ENCODE measurements around the gene SOX18. TPM values are rescaled to one million over a fixed set of nuclear protein-coding genes. Genes with fewer than 3 reads are reported as not detected.

The SOX18 gene
- total and polyA plus RNA-seq, 2 of the 13 experiments (the other 11 are each of a cell fraction or from before 2014, with no cell fraction given), result 1.6 to 1.9 TPM

DNA sequence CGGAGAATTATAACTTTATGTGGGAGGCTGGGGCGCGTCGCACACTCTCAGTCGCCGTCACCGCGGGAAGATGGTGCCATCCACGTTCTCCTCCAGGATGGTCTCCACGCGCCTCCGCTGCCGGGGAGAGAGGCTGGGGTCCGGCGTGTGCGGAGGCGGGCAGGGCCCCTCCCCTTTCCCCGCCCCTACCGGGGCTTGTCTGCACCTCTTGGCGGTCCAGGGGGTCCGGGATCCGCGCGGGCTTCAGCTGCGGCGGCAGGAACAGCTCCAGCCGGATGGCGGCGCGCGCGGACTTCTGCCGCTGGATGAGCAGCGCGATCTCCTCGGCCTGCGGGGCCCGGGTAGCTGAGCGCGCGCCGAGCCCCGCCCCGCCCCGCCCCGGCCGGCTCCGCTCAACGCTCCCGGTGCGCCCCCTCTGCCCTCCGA lies 34.0 kb upstream of the SOX18 start (continued):
- TF ChIP-seq, protein P1, sequence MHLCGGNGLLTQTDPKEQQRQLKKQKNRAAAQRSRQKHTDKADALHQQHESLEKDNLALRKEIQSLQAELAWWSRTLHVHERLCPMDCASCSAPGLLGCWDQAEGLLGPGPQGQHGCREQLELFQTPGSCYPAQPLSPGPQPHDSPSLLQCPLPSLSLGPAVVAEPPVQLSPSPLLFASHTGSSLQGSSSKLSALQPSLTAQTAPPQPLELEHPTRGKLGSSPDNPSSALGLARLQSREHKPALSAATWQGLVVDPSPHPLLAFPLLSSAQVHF (CRISPR knock-in tag; IDR thresholded peaks at IDR 0.05), result no peak
- TF ChIP-seq, protein P2, sequence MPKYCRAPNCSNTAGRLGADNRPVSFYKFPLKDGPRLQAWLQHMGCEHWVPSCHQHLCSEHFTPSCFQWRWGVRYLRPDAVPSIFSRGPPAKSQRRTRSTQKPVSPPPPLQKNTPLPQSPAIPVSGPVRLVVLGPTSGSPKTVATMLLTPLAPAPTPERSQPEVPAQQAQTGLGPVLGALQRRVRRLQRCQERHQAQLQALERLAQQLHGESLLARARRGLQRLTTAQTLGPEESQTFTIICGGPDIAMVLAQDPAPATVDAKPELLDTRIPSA (CRISPR knock-in tag; IDR thresholded peaks at IDR 0.05; ENCODE audit: borderline replicate concordance), result no peak
- 0 out of 2 replicates have a peak, but pooled peaks have one; percentile 7 for TF ChIP-seq ZNF138 (CRISPR knock-in tag; IDR thresholded peaks at IDR 0.05; ENCODE audit: low read depth)
- TF ChIP-seq PAF1 (CRISPR knock-in tag; IDR thresholded peaks at IDR 0.05), result no peak
- TF ChIP-seq, protein P3, sequence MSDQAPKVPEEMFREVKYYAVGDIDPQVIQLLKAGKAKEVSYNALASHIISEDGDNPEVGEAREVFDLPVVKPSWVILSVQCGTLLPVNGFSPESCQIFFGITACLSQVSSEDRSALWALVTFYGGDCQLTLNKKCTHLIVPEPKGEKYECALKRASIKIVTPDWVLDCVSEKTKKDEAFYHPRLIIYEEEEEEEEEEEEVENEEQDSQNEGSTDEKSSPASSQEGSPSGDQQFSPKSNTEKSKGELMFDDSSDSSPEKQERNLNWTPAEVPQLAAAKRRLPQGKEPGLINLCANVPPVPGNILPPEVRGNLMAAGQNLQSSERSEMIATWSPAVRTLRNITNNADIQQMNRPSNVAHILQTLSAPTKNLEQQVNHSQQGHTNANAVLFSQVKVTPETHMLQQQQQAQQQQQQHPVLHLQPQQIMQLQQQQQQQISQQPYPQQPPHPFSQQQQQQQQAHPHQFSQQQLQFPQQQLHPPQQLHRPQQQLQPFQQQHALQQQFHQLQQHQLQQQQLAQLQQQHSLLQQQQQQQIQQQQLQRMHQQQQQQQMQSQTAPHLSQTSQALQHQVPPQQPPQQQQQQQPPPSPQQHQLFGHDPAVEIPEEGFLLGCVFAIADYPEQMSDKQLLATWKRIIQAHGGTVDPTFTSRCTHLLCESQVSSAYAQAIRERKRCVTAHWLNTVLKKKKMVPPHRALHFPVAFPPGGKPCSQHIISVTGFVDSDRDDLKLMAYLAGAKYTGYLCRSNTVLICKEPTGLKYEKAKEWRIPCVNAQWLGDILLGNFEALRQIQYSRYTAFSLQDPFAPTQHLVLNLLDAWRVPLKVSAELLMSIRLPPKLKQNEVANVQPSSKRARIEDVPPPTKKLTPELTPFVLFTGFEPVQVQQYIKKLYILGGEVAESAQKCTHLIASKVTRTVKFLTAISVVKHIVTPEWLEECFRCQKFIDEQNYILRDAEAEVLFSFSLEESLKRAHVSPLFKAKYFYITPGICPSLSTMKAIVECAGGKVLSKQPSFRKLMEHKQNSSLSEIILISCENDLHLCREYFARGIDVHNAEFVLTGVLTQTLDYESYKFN (CRISPR knock-in tag; conservative IDR thresholded peaks at IDR 0.05), result peak; percentile 21; the same call in 1 of the 2 replicates
- TF ChIP-seq ZNF557 (CRISPR knock-in tag; IDR thresholded peaks at IDR 0.05), result no peak; the same call in 1 of the 2 replicates
- peak; percentile 21; the same call in 1 of the 2 replicates for TF ChIP-seq FOXO1 (CRISPR knock-in tag; IDR thresholded peaks at IDR 0.05)
- peak; percentile 50; the same call in 1 of the 2 replicates for TF ChIP-seq ERF (CRISPR knock-in tag; IDR thresholded peaks at IDR 0.05)
- TF ChIP-seq TCF7L2 (IDR thresholded peaks at IDR 0.05; ENCODE audit: low read depth, low read length), result no peak
- TF ChIP-seq ZNF292 (CRISPR knock-in tag; IDR thresholded peaks at IDR 0.05; ENCODE audit: borderline replicate concordance, low read depth), result no peak
- no peak for TF ChIP-seq ZNF460 (CRISPR knock-in tag; IDR thresholded peaks at IDR 0.05; ENCODE audit: borderline replicate concordance)
- TF ChIP-seq ZFX (CRISPR knock-in tag; IDR thresholded peaks at IDR 0.05; ENCODE audit: low read depth), result no peak
- TF ChIP-seq ZNF567 (CRISPR knock-in tag; IDR thresholded peaks at IDR 0.05; ENCODE audit: borderline replicate concordance), result no peak
- no peak for TF ChIP-seq ELF3 (CRISPR knock-in tag; IDR thresholded peaks at IDR 0.05)
- TF ChIP-seq HDAC2 (CRISPR knock-in tag; IDR thresholded peaks at IDR 0.05), result peak; percentile 58; the same call in 1 of the 2 replicates
- TF ChIP-seq RXRA (CRISPR knock-in tag; IDR thresholded peaks at IDR 0.05), result no peak
- TF ChIP-seq ZNF556 (CRISPR knock-in tag; IDR thresholded peaks at IDR 0.05; ENCODE audit: borderline replicate concordance), result no peak; the same call in 1 of the 2 replicates
- no peak for TF ChIP-seq ZKSCAN1 (IDR thresholded peaks at IDR 0.05; ENCODE audit: low read length)
- TF ChIP-seq FOSL2 (CRISPR knock-in tag; IDR thresholded peaks at IDR 0.05), result peak; percentile 46; the same call in 1 of the 2 replicates
- TF ChIP-seq HNF4A (CRISPR knock-in tag; IDR thresholded peaks at IDR 0.05), result no peak
- TF ChIP-seq HNRNPL (IDR thresholded peaks at IDR 0.05; ENCODE audit: low read depth, low read length), result 0 out of 2 replicates have a peak, but pooled peaks have one; percentile 5
- TF ChIP-seq YY1 (IDR thresholded peaks at IDR 0.05; ENCODE audit: insufficient read depth, insufficient replicate concordance, low read depth, low read length), result peak; percentile 47
- peak; percentile 35; the same call in 1 of the 2 replicates for TF ChIP-seq POGZ (CRISPR knock-in tag; IDR thresholded peaks at IDR 0.05)
- TF ChIP-seq, protein P4, sequence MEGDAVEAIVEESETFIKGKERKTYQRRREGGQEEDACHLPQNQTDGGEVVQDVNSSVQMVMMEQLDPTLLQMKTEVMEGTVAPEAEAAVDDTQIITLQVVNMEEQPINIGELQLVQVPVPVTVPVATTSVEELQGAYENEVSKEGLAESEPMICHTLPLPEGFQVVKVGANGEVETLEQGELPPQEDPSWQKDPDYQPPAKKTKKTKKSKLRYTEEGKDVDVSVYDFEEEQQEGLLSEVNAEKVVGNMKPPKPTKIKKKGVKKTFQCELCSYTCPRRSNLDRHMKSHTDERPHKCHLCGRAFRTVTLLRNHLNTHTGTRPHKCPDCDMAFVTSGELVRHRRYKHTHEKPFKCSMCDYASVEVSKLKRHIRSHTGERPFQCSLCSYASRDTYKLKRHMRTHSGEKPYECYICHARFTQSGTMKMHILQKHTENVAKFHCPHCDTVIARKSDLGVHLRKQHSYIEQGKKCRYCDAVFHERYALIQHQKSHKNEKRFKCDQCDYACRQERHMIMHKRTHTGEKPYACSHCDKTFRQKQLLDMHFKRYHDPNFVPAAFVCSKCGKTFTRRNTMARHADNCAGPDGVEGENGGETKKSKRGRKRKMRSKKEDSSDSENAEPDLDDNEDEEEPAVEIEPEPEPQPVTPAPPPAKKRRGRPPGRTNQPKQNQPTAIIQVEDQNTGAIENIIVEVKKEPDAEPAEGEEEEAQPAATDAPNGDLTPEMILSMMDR (CRISPR knock-in tag; IDR thresholded peaks at IDR 0.05), result peak; percentile 90
- TF ChIP-seq ATF7-NPFF (CRISPR knock-in tag; IDR thresholded peaks at IDR 0.05; ENCODE audit: low read depth), result no peak

All from HepG2 (cell line).